Measurements from ENCODE around the gene EHBP1L1. TPM values are rescaled to one million over a fixed set of nuclear protein-coding genes. Genes with fewer than 3 reads are reported as not detected.

Gene EHBP1L1
- total RNA-seq, 1 donor from 2014 or later = 42.6 TPM

DNA sequence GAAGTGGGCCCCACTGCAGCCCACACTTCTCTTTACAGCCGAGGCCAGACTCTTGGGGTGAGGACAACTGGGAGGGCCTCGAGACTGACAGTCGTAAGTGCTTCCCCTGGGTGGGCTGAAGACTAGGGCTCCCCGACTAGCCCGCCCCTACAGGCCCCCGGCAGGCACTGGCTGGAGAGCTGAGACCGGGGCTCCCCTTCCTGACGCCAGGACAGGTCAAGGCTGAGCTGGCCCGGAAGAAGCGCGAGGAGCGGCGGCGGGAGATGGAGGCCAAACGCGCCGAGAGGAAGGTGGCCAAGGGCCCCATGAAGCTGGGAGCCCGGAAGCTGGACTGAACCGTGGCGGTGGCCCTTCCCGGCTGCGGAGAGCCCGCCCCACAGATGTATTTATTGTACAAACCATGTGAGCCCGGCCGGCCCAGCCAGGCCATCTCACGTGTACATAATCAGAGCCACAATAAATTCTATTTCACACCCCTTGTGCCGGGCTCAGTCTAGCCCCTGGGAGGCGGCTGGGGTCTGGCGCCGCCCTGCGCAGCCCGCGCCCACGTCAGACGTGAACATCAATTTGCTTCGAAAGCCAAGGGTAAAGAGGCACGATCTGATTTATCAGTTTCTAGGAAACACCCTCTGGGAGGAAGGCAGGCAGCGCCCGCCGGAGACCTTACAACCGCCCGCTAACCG lies 37.5 kb upstream of the EHBP1L1 start:
- no peak for DNase-seq (ENCODE audit: extremely low spot score, unreplicated experiment)
- TF ChIP-seq, protein P1, sequence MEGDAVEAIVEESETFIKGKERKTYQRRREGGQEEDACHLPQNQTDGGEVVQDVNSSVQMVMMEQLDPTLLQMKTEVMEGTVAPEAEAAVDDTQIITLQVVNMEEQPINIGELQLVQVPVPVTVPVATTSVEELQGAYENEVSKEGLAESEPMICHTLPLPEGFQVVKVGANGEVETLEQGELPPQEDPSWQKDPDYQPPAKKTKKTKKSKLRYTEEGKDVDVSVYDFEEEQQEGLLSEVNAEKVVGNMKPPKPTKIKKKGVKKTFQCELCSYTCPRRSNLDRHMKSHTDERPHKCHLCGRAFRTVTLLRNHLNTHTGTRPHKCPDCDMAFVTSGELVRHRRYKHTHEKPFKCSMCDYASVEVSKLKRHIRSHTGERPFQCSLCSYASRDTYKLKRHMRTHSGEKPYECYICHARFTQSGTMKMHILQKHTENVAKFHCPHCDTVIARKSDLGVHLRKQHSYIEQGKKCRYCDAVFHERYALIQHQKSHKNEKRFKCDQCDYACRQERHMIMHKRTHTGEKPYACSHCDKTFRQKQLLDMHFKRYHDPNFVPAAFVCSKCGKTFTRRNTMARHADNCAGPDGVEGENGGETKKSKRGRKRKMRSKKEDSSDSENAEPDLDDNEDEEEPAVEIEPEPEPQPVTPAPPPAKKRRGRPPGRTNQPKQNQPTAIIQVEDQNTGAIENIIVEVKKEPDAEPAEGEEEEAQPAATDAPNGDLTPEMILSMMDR (IDR thresholded peaks at IDR 0.05) = no peak
- Mint-ChIP-seq H3K4me1 (ENCODE audit: unreplicated experiment) (peaks cover 15% of the 10 kb centered on the region), H3K27me3 (ENCODE audit: unreplicated experiment) (no peaks in the 10 kb centered on the region), H3K27ac (ENCODE audit: unreplicated experiment) (no peak overlapping the region), H3K4me3 (ENCODE audit: unreplicated experiment) (no peak overlapping the region), H3K9me3 (ENCODE audit: unreplicated experiment) (no peaks in the 10 kb centered on the region), H3K36me3 (ENCODE audit: unreplicated experiment) (peaks cover 6% of the 10 kb centered on the region)

GRCh38 chr11:65538915-65539743 lies 36.7 kb upstream of the EHBP1L1 start:
- H3K4me1 Mint-ChIP-seq (ENCODE audit: unreplicated experiment) = peaks cover 15% of the 10 kb centered on the region
- no peaks in the 10 kb centered on the region for H3K9me3 Mint-ChIP-seq (ENCODE audit: unreplicated experiment)
- H3K27ac Mint-ChIP-seq (ENCODE audit: unreplicated experiment) = no peak overlapping the region
- no peak overlapping the region for H3K4me3 Mint-ChIP-seq (ENCODE audit: unreplicated experiment)
- H3K27me3 Mint-ChIP-seq (ENCODE audit: unreplicated experiment) = no peaks in the 10 kb centered on the region
- TF ChIP-seq, protein P1 (IDR thresholded peaks at IDR 0.05) = no peak
- H3K36me3 Mint-ChIP-seq (ENCODE audit: unreplicated experiment) = peaks cover 10% of the 10 kb centered on the region
- no peak for DNase-seq (ENCODE audit: extremely low spot score, unreplicated experiment)

DNA sequence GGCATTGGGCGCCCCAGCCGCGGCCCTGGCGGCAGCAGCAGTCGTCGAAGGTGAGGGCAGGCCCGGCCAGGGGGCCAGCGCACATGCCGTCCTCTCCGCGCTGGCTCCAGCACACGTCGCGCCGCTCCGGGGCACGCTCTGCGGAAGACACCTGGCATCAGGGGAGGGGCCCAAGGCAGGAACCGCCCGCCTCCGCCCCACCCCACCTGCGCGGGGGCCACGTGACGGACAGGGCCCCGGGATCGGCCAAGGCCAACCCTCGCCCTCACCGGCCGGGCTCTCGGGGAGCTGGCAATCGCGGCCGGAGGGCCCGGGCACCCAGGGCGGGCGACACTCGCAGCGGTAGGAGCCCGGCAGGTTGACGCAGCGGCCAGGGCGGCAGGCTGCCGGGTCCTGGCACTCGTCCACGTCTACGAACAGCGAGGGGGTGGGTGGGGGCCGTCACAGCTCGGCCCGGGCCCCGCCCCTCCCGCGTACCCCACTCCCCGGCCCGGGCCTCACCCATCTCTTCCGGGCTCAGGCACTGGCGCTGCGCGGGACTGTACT lies 36.0 kb upstream of the EHBP1L1 start:
- peaks cover 18% of the 10 kb centered on the region for H3K4me1 Mint-ChIP-seq (ENCODE audit: unreplicated experiment)
- no peak for DNase-seq (ENCODE audit: extremely low spot score, unreplicated experiment)
- H3K4me3 Mint-ChIP-seq (ENCODE audit: unreplicated experiment) = peak overlapping the region; percentile 71
- H3K27ac Mint-ChIP-seq (ENCODE audit: unreplicated experiment) = peak overlapping the region; percentile 63
- H3K9me3 Mint-ChIP-seq (ENCODE audit: unreplicated experiment) = no peaks in the 10 kb centered on the region
- H3K36me3 Mint-ChIP-seq (ENCODE audit: unreplicated experiment) = peaks cover 16% of the 10 kb centered on the region
- TF ChIP-seq, protein P1 (IDR thresholded peaks at IDR 0.05) = no peak
- no peaks in the 10 kb centered on the region for H3K27me3 Mint-ChIP-seq (ENCODE audit: unreplicated experiment)

- Mint-ChIP-seq H3K27ac (ENCODE audit: unreplicated experiment) (peak overlapping the region; percentile 63), H3K27me3 (ENCODE audit: unreplicated experiment) (no peaks in the 10 kb centered on the region), H3K4me3 (ENCODE audit: unreplicated experiment) (peak overlapping the region; percentile 71), H3K36me3 (ENCODE audit: unreplicated experiment) (peaks cover 22% of the 10 kb centered on the region), H3K4me1 (ENCODE audit: unreplicated experiment) (peaks cover 18% of the 10 kb centered on the region), H3K9me3 (ENCODE audit: unreplicated experiment) (no peaks in the 10 kb centered on the region)
- DNase-seq (ENCODE audit: extremely low spot score, unreplicated experiment) = peak; percentile 97
- TF ChIP-seq, protein P1 (IDR thresholded peaks at IDR 0.05) = peak; percentile 96
Observed at GRCh38 chr11:65540290-65541092, 35.4 kb upstream of the EHBP1L1 start.

Data from osteocyte (in vitro differentiated cells).